ENCODE measurements around the gene SAMD14.
A peak's percentile ranks its signal among the peaks of the same experiment; 100 is the strongest.

Gene SAMD14

GRCh38 chr17:50129728-50130558 is at the start of gene SAMD14:
SAMD14 (minus strand) TSS chr17:50130160; CDS start chr17:50124959, 5,201 bp downstream.
- peak within 1 kb of the TSS; percentile 91 to 99 (median 98) for H3K4me2 ChIP-seq
- peaks cover 19 to 38% (median 29%) of the 10 kb centered on the region in 10 experiments for H3K4me1 ChIP-seq
- H3K36me3 ChIP-seq: peaks cover 18 to 33% (median 23%) of the 10 kb centered on the region in 11 experiments
- peaks cover 40 to 58% (median 43%) of the 10 kb centered on the region in 11 experiments for H4K20me1 ChIP-seq
- H3K4me3 ChIP-seq: peak within 1 kb of the TSS; percentile 49 to 71 (median 59)
- TF ChIP-seq Cebpa-rat (IDR thresholded peaks at IDR 0.05): no peak
- H3K9me3 ChIP-seq (replicated peaks in 1 of 11): 0 out of 22 replicates have a peak, but pooled peaks cover 0 to 4% (median 0%) of the 10 kb centered on the region in 11 experiments
- H3K27me3 ChIP-seq: peaks cover 23 to 66% (median 60%) of the 10 kb centered on the region in 11 experiments
- no peak within 1 kb of the TSS for H3K27ac ChIP-seq
- H3K9ac ChIP-seq: peak within 1 kb of the TSS; percentile 38 to 70 (median 64); a peak in 15 of 22 replicates

GRCh38 chr17:50177983-50178834 is 48.2 kb upstream of the SAMD14 start:
- H3K27ac ChIP-seq: peak overlapping the region in 8 of 11 experiments; percentile 31 to 76 (median 64); a peak in 16 of 22 replicates

GRCh38 chr17:50177476-50177875 is 47.5 kb upstream of the SAMD14 start:
- H3K4me2 ChIP-seq: peak overlapping the region; percentile 60 to 91 (median 78)
- H3K27me3 ChIP-seq: peaks cover 0 to 4% (median 0%) of the 10 kb centered on the region in 11 experiments; a peak in 1 of 22 replicates
- H3K9me3 ChIP-seq (replicated peaks in 1 of 11): no peaks in the 10 kb centered on the region
- peak overlapping the region in 1 of 10 experiments; percentile 30; a peak in 1 of 20 replicates for H3K4me3 ChIP-seq
- H4K20me1 ChIP-seq: no peaks in the 10 kb centered on the region; a peak in 1 of 22 replicates
- H3K36me3 ChIP-seq: no peaks in the 10 kb centered on the region
- H3K27ac ChIP-seq: peak overlapping the region in 8 of 11 experiments; percentile 31 to 76 (median 64); a peak in 14 of 22 replicates
- peaks cover 27 to 69% (median 64%) of the 10 kb centered on the region in 10 experiments for H3K4me1 ChIP-seq
- peak overlapping the region in 7 of 11 experiments; percentile 31 to 70 (median 58); a peak in 13 of 22 replicates for H3K9ac ChIP-seq
- TF ChIP-seq Cebpa-rat (IDR thresholded peaks at IDR 0.05): no peak

More at GRCh38 chr17:50177983-50178834, 48.2 kb upstream of the SAMD14 start:
- TF ChIP-seq Cebpa-rat (IDR thresholded peaks at IDR 0.05): no peak
- H4K20me1 ChIP-seq: no peaks in the 10 kb centered on the region; a peak in 1 of 22 replicates
- no peaks in the 10 kb centered on the region for H3K9me3 ChIP-seq (replicated peaks in 1 of 11)
- H3K4me3 ChIP-seq: peak overlapping the region in 5 of 10 experiments; percentile 7 to 30 (median 19); a peak in 5 of 20 replicates
- no peaks in the 10 kb centered on the region for H3K36me3 ChIP-seq
- peaks cover 31 to 70% (median 66%) of the 10 kb centered on the region in 10 experiments for H3K4me1 ChIP-seq
- H3K9ac ChIP-seq: peak overlapping the region in 9 of 11 experiments; percentile 8 to 70 (median 57); a peak in 15 of 22 replicates
- H3K27me3 ChIP-seq: peaks cover 0 to 4% (median 0%) of the 10 kb centered on the region in 11 experiments; a peak in 1 of 22 replicates
- H3K4me2 ChIP-seq: peak overlapping the region; percentile 60 to 91 (median 78)

DNA sequence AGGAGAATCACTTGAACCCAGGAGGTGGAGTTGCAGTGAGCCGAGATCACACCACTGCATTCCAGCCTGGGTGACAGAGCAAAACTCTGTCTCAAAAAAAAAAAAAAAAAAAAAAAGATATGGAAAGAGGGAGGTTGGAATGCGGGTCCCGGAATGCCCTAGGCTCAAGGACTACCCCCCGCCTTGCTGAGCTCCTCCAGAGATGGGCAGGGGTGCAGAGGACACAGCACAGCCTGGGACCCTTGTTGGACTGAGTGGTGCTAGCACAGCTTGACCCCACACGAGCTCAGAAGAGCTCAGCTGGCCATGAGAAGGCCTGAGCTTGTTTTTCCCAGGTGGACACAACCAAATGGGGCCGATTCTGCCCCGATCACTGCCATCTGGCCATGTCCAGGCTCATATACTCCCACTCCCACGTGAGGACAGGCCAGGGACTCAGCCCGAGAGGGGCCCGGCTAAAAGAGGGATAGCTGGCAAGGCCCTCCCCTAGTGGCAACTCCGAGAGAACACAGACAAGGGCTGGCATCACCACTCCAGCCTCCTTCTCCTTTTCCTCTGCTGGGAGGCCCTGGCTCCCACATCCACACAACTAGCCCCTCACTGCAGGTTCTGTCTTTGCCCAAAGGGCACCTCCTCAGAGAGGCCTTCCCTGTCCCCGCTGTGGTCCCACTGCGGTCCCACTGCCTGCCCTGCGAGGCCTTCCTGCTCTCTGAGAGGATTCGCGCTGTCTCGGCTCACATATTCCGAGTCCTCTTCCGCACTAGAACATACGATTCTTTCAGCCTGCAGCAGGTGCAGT is 46.8 kb upstream of the SAMD14 start:
- Histone ChIP-seq H3K27me3 (peaks cover 0 to 4% (median 0%) of the 10 kb centered on the region in 11 experiments; a peak in 1 of 22 replicates), H4K20me1 (no peaks in the 10 kb centered on the region; a peak in 1 of 22 replicates), H3K9me3 (replicated peaks in 1 of 11) (no peaks in the 10 kb centered on the region), H3K4me3 (no peak overlapping the region), H3K4me1 (peaks cover 21 to 69% (median 64%) of the 10 kb centered on the region in 10 experiments), H3K4me2 (peak overlapping the region in 7 of 11 experiments; percentile 75 to 87 (median 78); a peak in 12 of 22 replicates), H3K9ac (no peak overlapping the region), H3K27ac (peak overlapping the region in 2 of 11 experiments; percentile 1 to 70; a peak in 1 of 22 replicates), H3K36me3 (no peaks in the 10 kb centered on the region)
- no peak for TF ChIP-seq Cebpa-rat (IDR thresholded peaks at IDR 0.05)

DNA sequence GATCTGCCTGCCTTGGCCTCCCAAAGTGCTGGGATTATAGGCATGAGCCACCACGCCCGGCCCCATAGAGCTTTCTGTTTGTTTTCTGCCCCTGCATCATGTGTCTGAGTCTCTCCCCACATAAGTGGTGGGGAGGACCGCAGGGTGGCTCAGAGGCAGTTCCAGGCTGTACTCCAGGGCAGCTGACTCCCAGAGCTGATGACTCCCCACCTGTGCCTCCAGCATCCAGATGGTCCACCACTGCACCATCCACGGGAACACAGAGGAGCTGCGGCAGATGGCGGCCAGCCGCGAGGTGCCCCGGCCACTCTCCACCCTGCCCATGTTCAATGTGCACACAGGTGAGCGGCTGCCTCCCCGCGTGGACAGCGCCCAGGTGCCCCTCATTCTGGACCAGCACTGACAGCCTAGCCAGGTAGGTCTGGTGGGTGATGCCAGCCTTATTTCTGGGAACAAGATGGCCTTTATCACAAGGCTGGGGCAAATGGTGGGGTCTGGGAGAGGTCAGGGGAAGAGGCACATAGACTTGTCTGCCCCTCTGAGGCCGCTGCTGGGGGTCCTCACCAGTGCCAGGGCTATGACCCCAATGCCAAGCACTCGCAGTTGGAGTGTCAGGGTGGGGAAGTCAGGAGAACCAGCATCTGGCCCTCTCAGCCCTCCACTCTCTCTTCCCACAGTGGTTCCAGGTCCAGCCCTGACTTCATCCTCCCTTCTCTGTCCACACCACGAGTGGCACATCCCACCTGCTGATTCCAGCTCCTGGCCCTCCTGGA is 45.3 kb upstream of the SAMD14 start:
- H4K20me1 ChIP-seq: no peaks in the 10 kb centered on the region; a peak in 1 of 22 replicates
- no peak overlapping the region for H3K4me3 ChIP-seq
- no peaks in the 10 kb centered on the region for H3K36me3 ChIP-seq
- no peaks in the 10 kb centered on the region for H3K9me3 ChIP-seq (replicated peaks in 1 of 11)
- H3K9ac ChIP-seq: no peak overlapping the region
- H3K4me2 ChIP-seq: no peak overlapping the region
- H3K4me1 ChIP-seq: peaks cover 13 to 54% (median 49%) of the 10 kb centered on the region in 10 experiments
- TF ChIP-seq Cebpa-rat (IDR thresholded peaks at IDR 0.05): no peak
- no peaks in the 10 kb centered on the region for H3K27me3 ChIP-seq
- no peak overlapping the region for H3K27ac ChIP-seq

- H3K27me3 ChIP-seq: no peaks in the 10 kb centered on the region
- no peak overlapping the region for H3K4me3 ChIP-seq
- TF ChIP-seq Cebpa-rat (IDR thresholded peaks at IDR 0.05): no peak
- no peaks in the 10 kb centered on the region for H4K20me1 ChIP-seq
- no peak overlapping the region for H3K27ac ChIP-seq
- H3K4me2 ChIP-seq: no peak overlapping the region
- no peaks in the 10 kb centered on the region for H3K36me3 ChIP-seq
- H3K9ac ChIP-seq: no peak overlapping the region
- no peaks in the 10 kb centered on the region for H3K9me3 ChIP-seq (replicated peaks in 1 of 11)
- H3K4me1 ChIP-seq: peaks cover 13 to 47% (median 41%) of the 10 kb centered on the region in 10 experiments
Observed at GRCh38 chr17:50174444-50174843, 44.5 kb upstream of the SAMD14 start.

DNA sequence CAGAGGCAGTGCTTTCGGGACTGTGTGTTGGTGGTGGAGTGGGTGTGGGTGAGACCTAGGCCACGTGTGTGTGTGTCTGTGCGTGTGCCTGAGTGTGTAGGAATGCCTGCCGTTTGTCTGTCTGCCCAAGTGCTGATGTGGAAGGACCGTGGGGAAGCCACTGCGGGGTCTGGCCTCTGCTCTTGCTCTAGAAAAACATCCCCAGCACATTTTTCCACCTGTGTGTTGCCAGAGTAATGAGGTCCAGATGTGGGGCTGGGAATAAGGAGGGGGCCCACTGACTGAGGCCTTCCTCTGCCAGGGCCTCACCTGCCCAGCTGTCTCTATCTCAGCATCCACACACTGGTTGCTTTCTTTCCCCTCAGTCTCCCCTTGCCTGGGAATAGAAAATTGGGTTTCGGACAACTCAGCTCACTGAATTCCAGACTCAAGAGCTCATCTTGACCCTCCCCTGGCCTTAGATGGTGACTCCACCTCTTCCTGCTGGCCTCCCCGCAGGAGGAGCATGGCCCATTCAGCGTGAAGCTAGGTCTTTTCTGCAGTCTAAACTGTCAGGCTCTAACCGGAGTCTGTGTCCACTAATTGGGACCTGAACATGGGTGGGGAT is 43.5 kb upstream of the SAMD14 start:
- no peaks in the 10 kb centered on the region for H3K27me3 ChIP-seq
- H3K9ac ChIP-seq: peak overlapping the region in 1 of 11 experiments; percentile 4; a peak in 1 of 22 replicates
- H3K4me2 ChIP-seq: peak overlapping the region in 6 of 11 experiments; percentile 3 to 45 (median 22); a peak in 7 of 22 replicates
- no peaks in the 10 kb centered on the region for H3K36me3 ChIP-seq
- no peak overlapping the region for H3K27ac ChIP-seq
- no peak for TF ChIP-seq Cebpa-rat (IDR thresholded peaks at IDR 0.05)
- H3K9me3 ChIP-seq (replicated peaks in 1 of 11): no peaks in the 10 kb centered on the region
- no peaks in the 10 kb centered on the region for H4K20me1 ChIP-seq
- peaks cover 15 to 44% (median 38%) of the 10 kb centered on the region in 10 experiments for H3K4me1 ChIP-seq
- H3K4me3 ChIP-seq: no peak overlapping the region

All from BLaER1 treated with 17β-estradiol and CSF1 and Interleukin-3, amounts not matched to agents 10 nM and 100 nM (cell line).